Vagina (tissue), 2 donors: ENCODE results near the gene TAF4B. TPM values are rescaled to one million over a fixed set of nuclear protein-coding genes. Genes with fewer than 3 reads are reported as not detected.
A peak's percentile ranks its signal among the peaks of the same experiment; 100 is the strongest.

ENCODE experiments used
- DNase-seq, 2 donors: peaks; one replicate each; pipeline ENCODE4 v3.0.0-alpha.2; 2017; ENCODE audit errors: extremely low spot score in 2 of 2
- H3K27ac ChIP-seq: fragments of 200-600 bp; sonication (generic); one replicate; pipeline ENCODE4 v1.5.1; 2019
- H3K27me3 ChIP-seq: fragments of 200-600 bp; sonication (generic); one replicate; pipeline ENCODE4 v1.5.1; 2019
- H3K36me3 ChIP-seq, 2 donors: fragments of 200-600 bp; sonication (generic); one replicate each; pipeline ENCODE4 v1.5.1; 2017 to 2019
- H3K4me1 ChIP-seq: fragments of 200-600 bp; sonication (generic); one replicate; pipeline ENCODE4 v1.5.1; 2019
- H3K4me3 ChIP-seq, 2 donors: fragments of 200-600 bp; sonication (generic); 1 replicate in 1 of 2; 2 replicates in 1 of 2; pipeline ENCODE4 v1.5.1; 2016 to 2019
- H3K9me3 ChIP-seq: fragments of 200-600 bp; sonication (generic); one replicate; pipeline ENCODE4 v1.5.1; 2019
- CTCF ChIP-seq, 3 experiments: fragments of 450-650 bp in 2 of 3; fragments of 200-600 bp in 1 of 3; sonication (generic) in 1 of 3; IDR thresholded peaks; one replicate each; pipeline ENCODE4 v1.5.1; 2017 to 2019; ENCODE audit warnings: antibody characterized with exemption in 3 of 3, mild to moderate bottlenecking in 2 of 3, moderate library complexity in 2 of 3
- POLR2A ChIP-seq, 2 donors: fragments of 450-650 bp; IDR thresholded peaks; one replicate each; pipeline ENCODE4 v1.6.1; 2017; ENCODE audit warnings: antibody characterized with exemption in 2 of 2, mild to moderate bottlenecking in 2 of 2, moderate library complexity in 2 of 2
- POLR2AphosphoS5 ChIP-seq, 2 donors: sonication (generic); formaldehyde crosslinking; IDR thresholded peaks; one replicate each; pipeline ENCODE4 v1.9.0; 2017; ENCODE audit warnings: antibody characterized with exemption in 2 of 2, mild to moderate bottlenecking in 2 of 2, low read depth in 1 of 2; ENCODE audit not compliant: insufficient read depth in 1 of 2
- intact Hi-C: fragments of 100-400 bp; cut with DNase I; formaldehyde crosslinking; loops from one replicate; pipeline ENCODE4 v1.15.1; 2023
- total RNA-seq: library from RNA; depleted of rRNA; stranded (reverse); fragments of >200 nt; gene quantifications from one replicate; pipeline ENCODE4 v1.2.3, GENCODE V29; 2016

The TAF4B gene
- total RNA-seq, 1 donor from 2014 or later: 16.0 TPM

DNA sequence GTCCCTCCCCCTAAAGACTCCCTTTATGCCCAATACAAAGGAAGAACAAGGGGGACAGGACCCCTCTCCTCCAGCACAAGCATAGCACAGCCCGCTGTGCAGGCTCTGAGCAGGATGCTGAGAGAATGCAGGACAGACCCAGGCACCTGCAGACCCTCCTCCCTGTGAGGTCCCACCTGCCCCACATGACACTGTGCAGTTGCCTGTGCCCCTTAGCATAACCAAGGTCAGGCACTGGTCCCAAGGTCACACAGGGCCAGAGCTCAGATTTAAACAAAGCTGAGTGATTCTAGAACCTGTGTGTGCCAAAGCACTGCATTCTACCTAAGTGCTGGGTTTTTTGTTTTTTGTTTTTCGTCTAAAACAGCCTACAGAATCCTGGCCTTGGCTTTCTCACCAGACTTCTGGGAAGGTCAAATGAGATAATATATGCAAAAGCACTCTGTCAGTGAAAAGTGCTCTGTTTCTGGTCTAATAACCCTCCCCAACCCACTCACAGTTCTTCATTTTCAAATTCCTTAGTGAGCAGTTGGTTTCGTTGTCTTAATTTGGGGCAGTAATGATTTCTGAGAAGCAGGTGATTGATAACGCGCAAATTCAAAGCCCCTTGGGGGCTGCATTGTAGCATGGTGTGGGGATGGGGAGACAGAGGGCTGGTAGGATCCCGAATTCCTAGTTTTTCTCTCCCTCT lies 196.4 kb downstream of the TAF4B start:
- Histone ChIP-seq H3K27me3 (no peaks in the 10 kb centered on the region), H3K36me3 (no peaks in the 10 kb centered on the region), H3K4me1 (no peaks in the 10 kb centered on the region), H3K4me3 (no peak overlapping the region), H3K9me3 (no peaks in the 10 kb centered on the region), H3K27ac (no peak overlapping the region)
- TF ChIP-seq CTCF (IDR thresholded peaks at IDR 0.05) (no peak), POLR2AphosphoS5 (IDR thresholded peaks at IDR 0.05; ENCODE audit: insufficient read depth in 1 of 2, low read depth in 1 of 2) (no peak), POLR2A (IDR thresholded peaks at IDR 0.05) (no peak)
- peak in 1 of 2 donors; percentile 60 for DNase-seq
- intact Hi-C loops: no loop called here

GRCh38 chr18:26424428-26425147 lies 198.3 kb downstream of the TAF4B start:
- Histone ChIP-seq H3K4me1 (no peaks in the 10 kb centered on the region), H3K4me3 (no peak overlapping the region), H3K27me3 (no peaks in the 10 kb centered on the region), H3K36me3 (no peaks in the 10 kb centered on the region), H3K27ac (no peak overlapping the region), H3K9me3 (no peaks in the 10 kb centered on the region)
- intact Hi-C loops: no loop called here
- DNase-seq: peak in 1 of 2 donors; percentile 37
- TF ChIP-seq POLR2AphosphoS5 (IDR thresholded peaks at IDR 0.05; ENCODE audit: insufficient read depth in 1 of 2, low read depth in 1 of 2) (no peak), CTCF (IDR thresholded peaks at IDR 0.05) (no peak), POLR2A (IDR thresholded peaks at IDR 0.05) (no peak)

DNA sequence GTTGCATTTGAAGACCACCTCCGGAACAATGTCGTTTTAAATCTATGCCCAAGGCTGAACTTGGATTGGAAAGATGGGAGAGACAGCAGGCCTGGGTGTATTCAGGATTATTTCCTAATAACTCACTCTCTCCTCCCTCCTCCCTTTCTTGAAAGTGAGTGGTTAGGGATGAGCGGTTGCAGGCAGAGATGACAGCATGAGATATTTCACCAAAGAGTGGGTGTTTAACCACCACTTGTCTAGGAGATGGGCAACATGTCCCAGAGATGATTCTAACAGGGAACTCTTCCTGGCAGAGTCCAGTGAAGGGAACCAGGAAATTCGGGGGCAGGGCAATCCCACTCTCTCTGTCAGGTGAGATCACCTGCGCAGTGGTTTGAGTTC lies 198.9 kb downstream of the TAF4B start:
- no peak for DNase-seq
- no peaks in the 10 kb centered on the region for H3K36me3 ChIP-seq
- no peaks in the 10 kb centered on the region for H3K4me1 ChIP-seq
- no peak overlapping the region for H3K4me3 ChIP-seq
- TF ChIP-seq POLR2A (IDR thresholded peaks at IDR 0.05) (no peak), POLR2AphosphoS5 (IDR thresholded peaks at IDR 0.05; ENCODE audit: insufficient read depth in 1 of 2, low read depth in 1 of 2) (no peak), CTCF (IDR thresholded peaks at IDR 0.05) (no peak)
- no peaks in the 10 kb centered on the region for H3K9me3 ChIP-seq
- intact Hi-C loops: no loop called here
- H3K27ac ChIP-seq: no peak overlapping the region
- H3K27me3 ChIP-seq: no peaks in the 10 kb centered on the region

DNA sequence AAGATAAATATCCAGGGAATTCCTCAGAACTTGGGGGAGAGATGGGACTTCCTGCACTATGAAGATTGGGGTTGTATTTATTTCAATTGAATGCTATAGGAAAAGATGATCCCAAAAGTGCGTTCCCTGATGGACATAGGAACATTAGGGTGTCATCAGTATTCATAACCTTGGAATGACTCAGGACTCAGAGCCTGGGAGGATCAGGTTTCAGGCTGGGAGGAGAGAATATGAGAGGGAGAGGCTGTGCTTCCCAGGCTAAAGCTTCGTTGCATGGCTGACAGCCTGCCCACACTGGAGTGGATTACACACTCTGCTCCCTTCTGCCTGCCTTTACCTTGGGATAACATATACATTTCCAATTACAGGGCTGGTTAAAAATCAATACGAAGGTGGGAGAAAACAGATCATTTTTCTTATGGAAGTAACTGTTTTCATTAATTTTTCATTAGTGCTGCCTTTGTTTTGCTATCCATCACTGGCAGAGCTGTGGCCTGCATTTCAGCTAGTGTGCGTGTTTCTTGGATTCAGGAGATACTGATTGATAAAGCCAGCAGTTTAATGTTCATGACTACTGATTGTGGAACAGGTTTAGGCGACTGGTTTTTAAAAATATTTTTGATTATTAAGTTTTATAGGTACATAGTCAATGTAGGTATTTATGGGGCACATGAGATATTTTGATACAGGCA lies 203.4 kb downstream of the TAF4B start:
- peak in 1 of 2 donors; percentile 80 for DNase-seq
- no peaks in the 10 kb centered on the region for H3K9me3 ChIP-seq
- H3K27ac ChIP-seq: no peak overlapping the region
- no peak overlapping the region for H3K4me3 ChIP-seq
- H3K27me3 ChIP-seq: no peaks in the 10 kb centered on the region
- intact Hi-C loops: no loop called here
- no peaks in the 10 kb centered on the region for H3K4me1 ChIP-seq
- H3K36me3 ChIP-seq: no peaks in the 10 kb centered on the region
- TF ChIP-seq CTCF (IDR thresholded peaks at IDR 0.05): no peak
- TF ChIP-seq POLR2A (IDR thresholded peaks at IDR 0.05): no peak
- TF ChIP-seq POLR2AphosphoS5 (IDR thresholded peaks at IDR 0.05; ENCODE audit: insufficient read depth in 1 of 2, low read depth in 1 of 2): no peak
